Activated gamma-delta T cell (primary cell): Measurements from ENCODE around the gene ASIC2.

Experiments used
- DNase-seq: peaks from one replicate; lab custom pipeline; 2025; lab: John Stamatoyannopoulos, UW
- total RNA-seq, 2 donors: gene quantifications; one replicate each; lab custom pipeline; 2026; lab: John Stamatoyannopoulos, UW

ASIC2 gene
- 0 to 0.05 reads per million in 2 donors for total RNA-seq

DNA sequence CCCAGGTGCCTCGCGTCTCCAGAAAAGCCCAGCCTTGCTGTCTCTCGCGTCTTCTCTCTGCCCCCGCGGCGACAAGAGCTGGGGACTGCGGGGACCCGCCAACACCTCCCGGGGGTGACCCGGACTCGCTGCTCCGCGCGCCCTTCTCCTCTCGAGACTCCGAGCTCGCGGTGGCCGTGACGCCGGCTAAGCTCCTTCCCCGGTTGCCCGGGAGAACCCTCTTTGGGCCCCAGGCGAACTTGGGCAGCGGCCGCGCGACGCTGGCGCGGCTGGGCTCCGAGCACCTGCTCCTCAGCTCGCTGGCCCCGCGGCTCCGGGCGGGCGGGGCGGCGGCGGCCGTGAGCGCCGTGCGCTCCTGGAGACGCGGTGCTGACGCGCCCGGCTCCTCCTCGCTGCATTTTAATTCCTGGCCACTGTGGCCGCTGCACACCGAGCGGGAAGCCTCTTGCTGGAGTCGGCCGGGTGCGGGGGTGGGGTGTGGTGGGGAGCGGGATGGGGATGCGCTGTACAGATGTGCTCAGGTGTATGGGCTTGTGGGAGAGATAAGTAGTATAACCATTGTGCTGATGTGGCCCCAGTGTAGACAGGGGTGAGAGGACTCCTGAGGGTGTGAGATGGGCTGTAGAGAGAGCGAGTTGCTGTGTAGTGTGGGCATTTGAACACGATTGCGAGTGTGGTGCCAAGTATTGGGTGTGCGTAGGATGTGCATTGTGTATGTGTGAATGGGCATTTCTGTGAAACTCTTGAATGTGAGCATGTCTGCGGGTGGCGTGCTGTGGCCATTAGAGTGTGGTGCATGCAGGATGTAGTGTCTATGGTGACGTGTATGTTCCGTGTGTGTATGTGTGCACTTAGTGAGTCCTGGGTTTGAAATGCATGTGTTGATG, at the start of gene ASIC2:
TSS of gene ASIC2 (minus strand) at position 315 of the 887 bp plus-strand sequence.
- DNase-seq, result no peak

GRCh38 chr17:33342025-33342424, 48.9 kb upstream of the ASIC2 start:
- DNase-seq, result no peak

DNA sequence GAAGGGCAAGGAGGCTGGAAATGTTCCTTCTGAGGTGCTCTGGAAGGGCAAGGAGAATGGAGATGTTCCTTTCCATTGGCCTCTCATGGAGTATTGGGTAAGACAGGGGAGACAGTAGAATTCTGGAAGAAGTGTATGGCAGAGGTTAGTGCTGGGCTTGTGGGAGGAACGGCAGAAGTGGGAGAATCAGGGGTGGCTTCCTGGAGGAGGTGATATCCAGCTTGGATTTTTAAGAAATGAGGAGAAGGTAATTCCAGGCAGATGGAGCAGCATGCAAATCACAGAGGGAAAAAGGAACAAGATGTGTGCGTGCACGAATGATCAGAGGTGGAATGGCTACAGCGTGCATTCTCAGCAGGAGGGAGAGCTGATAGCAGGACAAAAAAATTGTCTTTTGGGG, 45.1 kb upstream of the ASIC2 start:
- no peak for DNase-seq

DNA sequence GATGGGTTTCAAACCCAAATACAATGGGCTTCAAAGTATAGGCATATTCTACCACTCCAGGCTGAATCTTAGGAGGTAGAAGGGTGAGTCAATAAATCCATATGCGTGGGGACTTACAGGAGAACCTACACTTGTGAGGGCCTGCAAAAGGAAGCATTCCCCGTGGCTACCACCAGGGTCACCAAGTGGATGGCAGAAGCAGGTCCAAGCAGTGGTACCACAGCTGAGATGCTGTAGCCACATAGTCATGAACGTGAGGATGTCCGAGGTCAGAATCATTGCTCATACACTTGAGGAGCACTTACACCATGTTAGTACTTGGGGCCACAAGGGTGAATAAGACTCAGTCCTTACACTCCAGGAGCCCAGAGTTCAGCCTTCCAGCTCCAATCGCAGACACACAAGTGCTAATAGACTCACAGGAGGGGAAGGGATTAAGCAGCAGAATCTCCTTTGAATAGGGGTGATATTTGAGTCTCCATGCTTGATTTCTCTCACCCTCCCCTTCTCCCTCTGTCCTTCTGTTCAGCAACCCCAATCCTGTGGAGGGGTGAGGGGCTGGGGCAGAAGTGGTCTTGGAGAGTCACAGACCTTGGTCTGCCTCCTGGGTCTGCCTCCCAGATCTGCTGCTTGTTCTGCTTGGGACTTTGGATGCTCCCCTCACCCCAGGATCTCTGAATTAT, 42.5 kb upstream of the ASIC2 start:
- no peak for DNase-seq

GRCh38 chr17:33334703-33335102, 41.6 kb upstream of the ASIC2 start:
- no peak for DNase-seq

DNA sequence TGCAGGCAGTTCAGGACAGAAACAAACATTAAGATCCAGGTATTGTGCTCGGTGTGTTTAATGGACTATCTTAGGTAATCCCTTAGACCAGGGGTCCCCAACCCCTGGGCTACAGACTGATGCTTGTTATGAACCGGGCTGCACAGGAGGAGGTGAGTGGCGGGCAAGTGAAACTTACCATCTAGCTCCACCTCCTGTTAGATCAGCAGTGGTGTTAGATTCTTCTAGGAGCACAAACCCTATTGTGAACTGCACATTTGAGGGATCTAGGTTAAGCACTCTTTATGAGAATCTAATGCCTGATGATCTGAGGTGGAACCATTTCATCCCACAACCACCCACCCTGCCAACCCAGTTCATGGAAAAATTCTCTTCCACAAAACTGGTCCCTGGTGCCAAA, 37.8 kb upstream of the ASIC2 start:
- no peak for DNase-seq

DNA sequence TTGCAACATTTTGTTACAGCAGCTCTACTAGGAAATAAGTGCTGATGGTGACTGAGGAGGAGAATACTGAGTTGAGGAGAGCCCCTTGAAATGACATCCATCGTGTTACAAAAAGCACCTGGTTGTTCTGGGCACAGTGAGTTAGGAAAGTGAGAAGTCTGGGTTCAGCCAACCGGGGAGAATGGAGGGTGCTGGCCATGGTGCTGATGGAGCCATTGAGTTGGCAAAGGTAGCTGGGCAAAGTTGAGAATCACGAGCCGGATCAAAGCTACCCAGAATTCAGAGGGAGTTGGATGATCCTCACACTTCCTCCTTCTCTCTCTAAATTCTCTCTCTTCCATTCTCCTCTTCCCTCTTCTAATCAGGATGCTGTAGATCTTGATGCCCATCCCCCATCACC, 35.0 kb upstream of the ASIC2 start:
- DNase-seq, result no peak

GRCh38 chr17:33324736-33325135, 31.6 kb upstream of the ASIC2 start:
- no peak for DNase-seq

DNA sequence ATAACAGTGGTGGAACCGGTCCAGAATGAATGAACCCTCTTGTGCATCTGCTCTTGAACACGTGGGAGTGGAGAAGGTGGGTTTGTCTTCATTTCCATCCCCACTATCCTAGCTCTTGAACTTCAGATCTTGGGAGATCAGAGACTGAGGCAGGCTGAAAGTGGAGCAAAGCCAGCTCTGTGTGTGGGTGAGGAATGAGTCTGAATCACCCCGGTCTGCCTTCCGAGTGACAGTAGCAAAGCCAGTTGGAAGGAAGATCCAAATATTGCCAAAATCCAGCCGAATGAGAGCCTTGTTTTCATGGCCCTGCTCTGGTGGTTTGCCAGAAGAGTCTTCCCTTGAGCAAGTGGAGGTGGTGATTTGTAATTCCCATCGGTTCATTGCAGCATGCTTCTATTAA, 29.0 kb upstream of the ASIC2 start:
- DNase-seq, result no peak

- no peak for DNase-seq
Measured at GRCh38 chr17:33318241-33318640, 25.1 kb upstream of the ASIC2 start.

DNA sequence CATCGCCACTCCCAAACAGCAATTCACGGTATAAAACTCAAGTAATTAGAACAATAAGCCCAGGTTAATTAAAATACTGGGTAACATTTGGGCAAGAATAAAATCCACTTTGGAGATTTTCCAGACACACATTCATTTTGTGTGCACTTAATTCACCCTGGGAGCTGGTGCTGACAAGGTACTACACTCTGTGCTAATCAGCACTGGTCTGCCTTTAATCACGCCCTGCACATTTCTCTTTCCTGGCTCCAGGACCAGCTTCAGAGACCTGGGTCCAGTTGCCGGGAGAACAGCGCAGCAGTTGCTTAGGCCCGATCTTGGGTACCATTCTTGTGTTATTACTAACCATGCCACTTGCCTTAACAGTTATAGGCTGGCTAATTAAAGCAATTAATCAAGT, 23.7 kb upstream of the ASIC2 start:
- no peak for DNase-seq

- no peak for DNase-seq
Measured at GRCh38 chr17:33310296-33310695, 17.2 kb upstream of the ASIC2 start.

- no peak for DNase-seq
Measured at GRCh38 chr17:33303254-33303653, 10.2 kb upstream of the ASIC2 start.

GRCh38 chr17:33302394-33302793, 9.3 kb upstream of the ASIC2 start:
- DNase-seq, result no peak

- DNase-seq, result no peak
Measured at GRCh38 chr17:33300241-33300640, 7.1 kb upstream of the ASIC2 start.

DNA sequence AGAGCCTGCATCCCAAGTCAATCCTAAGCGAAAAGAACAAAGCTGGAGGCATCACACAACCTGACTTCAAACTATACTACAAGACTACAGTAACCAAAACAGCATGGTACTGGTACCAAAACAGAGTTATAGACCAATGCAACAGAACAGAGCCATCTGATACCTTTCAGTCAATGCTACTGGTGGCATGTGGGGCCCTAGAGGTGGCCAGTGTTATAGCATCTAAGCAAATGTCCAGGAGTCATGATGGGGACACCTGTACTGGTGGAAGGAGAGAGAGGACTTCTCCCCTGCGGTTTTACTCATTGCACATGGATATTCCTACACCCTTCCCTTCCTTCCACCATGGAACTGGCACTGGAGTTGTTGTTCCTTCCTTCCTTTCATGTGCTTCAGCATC, 6.0 kb upstream of the ASIC2 start:
- DNase-seq, result no peak

GRCh38 chr17:33297643-33298042, 4.5 kb upstream of the ASIC2 start:
- no peak for DNase-seq

DNA sequence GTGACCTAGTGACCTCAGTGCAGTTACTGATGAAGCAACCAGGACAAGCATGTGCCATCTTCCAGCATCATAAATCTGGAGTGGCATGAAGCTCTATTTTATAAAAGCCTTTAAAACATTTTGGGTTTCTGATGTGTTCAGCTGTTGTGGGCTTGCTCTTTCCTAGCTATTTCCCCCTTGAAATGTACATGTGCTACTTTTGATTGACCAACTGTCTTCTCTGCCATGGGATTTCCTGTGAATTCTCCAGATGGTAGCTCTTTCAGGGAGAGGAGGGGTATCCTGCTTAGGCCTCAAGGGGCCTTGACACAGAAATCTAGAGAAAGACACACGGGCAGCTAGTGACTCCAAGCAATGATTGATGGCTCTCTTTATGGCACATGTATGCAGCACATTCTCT, 1.9 kb upstream of the ASIC2 start:
- DNase-seq, result no peak

DNA sequence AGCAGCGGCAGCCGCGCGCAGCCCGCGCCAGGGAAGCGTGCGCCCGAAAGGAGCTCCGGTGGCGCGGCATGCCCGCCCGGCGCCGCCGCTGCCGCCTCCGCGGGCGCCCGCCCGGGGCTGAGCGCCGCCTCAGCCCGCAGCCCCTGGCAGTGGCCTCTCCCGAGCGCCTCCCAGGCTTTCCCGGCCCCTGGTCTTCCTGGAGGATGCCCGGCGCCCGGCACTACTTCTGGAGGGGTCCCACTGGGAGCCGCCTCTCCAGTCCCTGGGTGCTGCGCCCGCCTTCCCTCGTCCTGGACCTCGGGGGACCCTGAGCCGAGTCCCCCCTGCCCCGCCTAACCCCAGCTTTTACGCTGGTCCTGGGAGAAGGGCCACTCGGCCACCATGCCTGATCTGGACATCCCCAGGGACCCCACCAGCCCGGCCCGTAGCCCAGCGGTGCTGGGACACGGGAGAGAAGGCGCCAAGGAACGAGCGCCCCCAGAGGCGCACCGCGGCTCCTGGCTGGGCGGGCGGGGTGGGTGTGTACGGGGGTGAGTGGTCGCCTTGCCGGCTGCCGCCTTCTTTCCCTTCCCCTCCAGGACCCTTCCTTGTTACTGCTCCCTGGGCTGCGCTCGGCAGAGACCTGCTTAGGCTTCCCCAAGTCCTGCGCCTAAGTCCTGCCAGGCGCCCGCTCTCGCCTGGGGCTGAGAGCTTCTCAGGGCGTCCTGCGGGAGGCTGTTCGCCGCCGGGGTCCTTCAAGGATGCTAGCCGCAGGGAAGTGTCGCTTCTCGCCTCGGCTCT, 704 bp downstream of the ASIC2 start:
- no peak for DNase-seq

DNA sequence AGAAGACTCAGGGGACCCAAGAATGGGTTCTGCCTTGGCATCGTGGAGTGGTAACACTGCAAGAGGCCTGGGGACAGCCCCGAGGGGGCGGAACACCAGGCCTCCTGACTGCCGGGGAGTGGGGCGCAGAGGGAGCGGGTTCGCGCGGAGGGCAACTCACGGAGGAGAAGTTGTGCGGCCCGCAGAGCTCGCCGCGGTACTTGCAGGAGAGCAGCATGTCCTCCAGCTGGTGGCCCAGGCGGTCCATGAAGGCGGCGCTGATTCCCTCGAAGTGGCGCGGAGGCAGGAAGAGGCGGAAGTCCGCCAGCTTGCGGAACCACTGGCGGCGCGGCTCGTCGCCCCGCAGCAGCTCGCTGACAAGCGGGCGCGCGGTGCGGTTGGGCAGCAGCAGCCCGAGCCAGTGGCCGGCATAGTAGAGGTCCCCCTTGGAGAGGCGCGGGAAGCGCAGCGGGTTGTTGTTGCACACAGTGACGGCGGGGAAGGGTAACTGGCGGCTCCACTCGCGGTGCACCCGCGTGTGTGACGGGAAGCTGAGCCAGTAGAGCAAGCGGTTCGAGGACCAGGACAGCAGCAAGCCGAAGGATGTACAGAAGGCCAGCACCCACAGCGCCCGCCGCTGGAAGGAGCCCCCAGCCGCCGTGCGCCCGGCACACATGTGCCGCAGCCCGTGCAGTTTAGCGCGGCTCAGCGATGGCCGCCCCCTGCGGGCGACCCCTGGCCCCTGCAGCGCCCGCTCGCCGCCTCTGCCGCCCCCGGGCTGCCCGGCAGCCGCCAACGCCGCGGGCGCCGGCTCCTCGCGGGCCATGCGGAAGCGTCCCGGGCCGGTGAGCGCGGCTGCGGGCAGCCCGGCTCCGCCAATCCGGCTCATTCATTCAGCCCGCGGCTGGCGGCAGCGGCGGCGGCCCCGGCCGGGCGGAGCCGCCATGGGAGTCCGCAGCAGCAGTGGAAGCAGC, 1.6 kb downstream of the ASIC2 start:
- no peak for DNase-seq

DNA sequence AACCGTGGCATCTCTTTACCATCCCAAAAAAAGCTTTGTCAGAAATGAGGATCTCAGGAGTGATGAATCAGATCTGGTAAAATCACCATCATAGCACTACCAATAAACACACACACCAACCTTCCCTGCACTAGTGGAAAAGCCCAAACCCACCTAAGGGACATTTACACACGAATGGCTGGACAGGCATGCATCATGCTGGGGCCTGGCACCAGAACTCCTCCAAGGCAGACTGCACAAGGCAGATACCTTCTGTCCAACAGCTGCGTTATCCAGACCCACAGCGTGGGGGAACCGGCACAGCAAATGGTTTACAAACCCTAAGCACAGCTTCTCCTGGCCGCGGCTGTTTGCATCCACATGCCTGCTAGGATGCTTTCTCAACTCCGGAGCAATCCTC, 2.8 kb downstream of the ASIC2 start:
- DNase-seq, result no peak
